ENCODE results near the gene STRADA.

DNA sequence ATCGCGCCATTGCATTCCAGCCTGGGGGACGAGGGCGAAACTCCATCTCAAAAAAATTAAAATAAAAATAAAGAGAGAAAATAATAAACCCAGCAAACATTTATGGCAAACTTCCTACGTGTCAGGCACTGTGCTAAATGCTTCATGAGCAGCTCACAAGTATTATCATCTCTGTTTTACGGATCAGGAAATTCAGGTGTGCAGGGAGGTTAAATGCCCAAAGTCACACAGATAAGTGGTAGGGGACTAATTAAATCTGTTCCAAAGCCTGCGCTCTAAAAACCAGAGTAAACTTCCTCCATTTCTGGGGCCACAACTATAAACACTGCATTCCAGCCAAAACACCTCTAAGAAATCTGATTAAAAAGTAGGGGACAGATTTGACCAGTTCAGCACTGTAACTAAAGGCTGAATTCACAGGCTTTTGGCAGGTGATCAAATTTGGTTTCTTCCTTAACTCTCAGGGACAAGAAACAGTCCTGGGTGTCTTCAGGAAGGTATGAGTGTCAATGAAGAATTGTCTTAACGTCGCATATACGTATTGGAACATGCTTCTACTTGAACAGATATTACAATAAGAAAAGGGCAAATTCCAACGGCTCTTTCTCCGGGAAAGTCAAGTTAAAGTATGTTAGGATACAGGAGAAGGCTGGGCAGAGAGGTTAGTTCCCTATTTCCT lies 996 bp downstream of the STRADA start:
- no peak for TF ChIP-seq EZH2 (IDR thresholded peaks at IDR 0.05; ENCODE audit: borderline replicate concordance, low read depth, low read length, poor library complexity, severe bottlenecking)
- TF ChIP-seq, protein P1, sequence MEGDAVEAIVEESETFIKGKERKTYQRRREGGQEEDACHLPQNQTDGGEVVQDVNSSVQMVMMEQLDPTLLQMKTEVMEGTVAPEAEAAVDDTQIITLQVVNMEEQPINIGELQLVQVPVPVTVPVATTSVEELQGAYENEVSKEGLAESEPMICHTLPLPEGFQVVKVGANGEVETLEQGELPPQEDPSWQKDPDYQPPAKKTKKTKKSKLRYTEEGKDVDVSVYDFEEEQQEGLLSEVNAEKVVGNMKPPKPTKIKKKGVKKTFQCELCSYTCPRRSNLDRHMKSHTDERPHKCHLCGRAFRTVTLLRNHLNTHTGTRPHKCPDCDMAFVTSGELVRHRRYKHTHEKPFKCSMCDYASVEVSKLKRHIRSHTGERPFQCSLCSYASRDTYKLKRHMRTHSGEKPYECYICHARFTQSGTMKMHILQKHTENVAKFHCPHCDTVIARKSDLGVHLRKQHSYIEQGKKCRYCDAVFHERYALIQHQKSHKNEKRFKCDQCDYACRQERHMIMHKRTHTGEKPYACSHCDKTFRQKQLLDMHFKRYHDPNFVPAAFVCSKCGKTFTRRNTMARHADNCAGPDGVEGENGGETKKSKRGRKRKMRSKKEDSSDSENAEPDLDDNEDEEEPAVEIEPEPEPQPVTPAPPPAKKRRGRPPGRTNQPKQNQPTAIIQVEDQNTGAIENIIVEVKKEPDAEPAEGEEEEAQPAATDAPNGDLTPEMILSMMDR (conservative IDR thresholded peaks at IDR 0.05; ENCODE audit: low read depth, low read length), result no peak
